HL-60 (cell line): ENCODE data around the gene ZG16B.

Source experiments
- CTCF ChIP-seq: IDR thresholded peaks from one replicate; pipeline ENCODE4 v1.5.1; 2011; ENCODE audit warnings: low read length, control low read depth, inconsistent platforms; ENCODE audit not compliant: insufficient read depth
- GABPA ChIP-seq: IDR thresholded peaks from 2 replicates; pipeline ENCODE4 v1.6.1; 2012; ENCODE audit warnings: low read depth
- POLR2AphosphoS5 ChIP-seq: IDR thresholded peaks from 2 replicates; pipeline ENCODE4 v1.6.1; 2012; ENCODE audit warnings: low read depth
- REST ChIP-seq: IDR thresholded peaks from 2 replicates; pipeline ENCODE4 v1.6.1; 2012; ENCODE audit warnings: low read depth; ENCODE audit not compliant: insufficient replicate concordance
- SPI1 ChIP-seq: IDR thresholded peaks from 2 replicates; pipeline ENCODE4 v1.6.1; 2012; ENCODE audit warnings: low read depth, mild to moderate bottlenecking, borderline replicate concordance

- no peak for TF ChIP-seq CTCF
- TF ChIP-seq REST = no peak
- TF ChIP-seq POLR2AphosphoS5 = no peak
- no peak for TF ChIP-seq GABPA
- no peak for TF ChIP-seq SPI1
These were observed 35.5 kb downstream of the ZG16B start for GRCh38 chr16:2865651-2866050.
